HepG2 (cell line): ENCODE measurements around the gene TTC9. TPM values are rescaled to one million over a fixed set of nuclear protein-coding genes. Genes with fewer than 3 reads are reported as not detected.

ENCODE experiments used
- ATAC-seq: fragments of 200-7000 bp; cut with Tn5 transposase; 3 replicates; pipeline ENCODE4 v1.9.1; 2020; ENCODE audit warnings: mild to moderate bottlenecking, moderate library complexity
- BruUV-seq: library from RNA; stranded (reverse); fragments of 400-500 nt; replicated peaks from 2 replicates; lab custom pipeline; 2021; lab: Mats Ljungman, UMichigan
- CTCF ChIA-PET: fragments of 300-600 bp; formaldehyde crosslinking; extraction: SDS; loops from one replicate; lab custom pipeline; 2021; ENCODE audit warnings: low total read pairs, inconsistent platforms, low intra/inter-chr PET ratio; lab: Yijun Ruan, JAX
- POLR2A ChIA-PET: fragments of 350-600 bp; sonication (Branson Sonifier 250); formaldehyde crosslinking; loops from one replicate; lab custom pipeline; 2020; ENCODE audit warnings: antibody characterized with exemption, inconsistent platforms; lab: Yijun Ruan, JAX
- DNase-seq: peaks from one replicate; pipeline ENCODE4 v3.0.0-alpha.2; 2015; ENCODE audit warnings: low spot score
- FAIRE-seq: peaks from 3 replicates; lab custom pipeline; 2011; peaks lifted over from hg19 to GRCh38; lab: Jason Lieb, UNC
- H2AFZ ChIP-seq: one replicate; pipeline ENCODE4 v1.6.1; 2011; ENCODE audit warnings: low read length, inconsistent platforms
- H3K27ac ChIP-seq: fragments of 300-600 bp; 3 replicates; pipeline ENCODE4 v1.8.0; 2011; ENCODE audit warnings: mixed run types, mild to moderate bottlenecking, mixed read lengths, low read length, inconsistent platforms; ENCODE audit not compliant: insufficient read depth; ENCODE audit errors: extremely low read length
- H3K27me3 ChIP-seq, 2 experiments: fragments of 200-600 bp in 1 of 2; 2 replicates in 1 of 2; 3 replicates in 1 of 2; pipeline versions ENCODE4 v1.6.0 to v1.8.0; 2011; ENCODE audit warnings: low read length in 2 of 2, mild to moderate bottlenecking in 2 of 2, moderate library complexity in 2 of 2, inconsistent platforms in 1 of 2; ENCODE audit not compliant: insufficient read depth in 2 of 2, control insufficient read depth in 1 of 2
- H3K36me3 ChIP-seq, 2 experiments: fragments of 200-600 bp in 1 of 2; replicated peaks in 1 of 2; 2 replicates in 1 of 2; 3 replicates in 1 of 2; pipeline versions ENCODE4 v1.5.1 to v1.8.0; 2011; ENCODE audit warnings: low read length in 2 of 2, inconsistent platforms in 1 of 2; ENCODE audit not compliant: insufficient read depth in 2 of 2, control insufficient read depth in 1 of 2
- H3K4me1 ChIP-seq: 2 replicates; pipeline ENCODE4 v1.5.1; 2012; ENCODE audit warnings: low read length, inconsistent platforms; ENCODE audit not compliant: insufficient read depth
- H3K4me2 ChIP-seq: 2 replicates; pipeline ENCODE4 v1.6.0; 2011; ENCODE audit warnings: low read depth, low read length, inconsistent platforms
- H3K4me3 ChIP-seq, 3 experiments: fragments of 200-600 bp in 1 of 3; sonication (generic), shearing (Covaris generic) in 1 of 3; replicated peaks in 1 of 3; 2 replicates each; pipeline ENCODE4 v1.5.1; 2011 to 2016; ENCODE audit warnings: low read length in 3 of 3, inconsistent platforms in 2 of 3, low read depth in 2 of 3, mild to moderate bottlenecking in 2 of 3, control low read depth in 1 of 3, mixed read lengths in 1 of 3; ENCODE audit not compliant: insufficient read depth in 1 of 3
- H3K79me2 ChIP-seq: one replicate; pipeline ENCODE4 v1.6.1; 2011; ENCODE audit warnings: low read length, inconsistent platforms; ENCODE audit not compliant: insufficient read depth
- H3K9ac ChIP-seq: 2 replicates; pipeline ENCODE4 v1.6.0; 2011; ENCODE audit warnings: mild to moderate bottlenecking, low read depth, low read length, inconsistent platforms; ENCODE audit not compliant: insufficient read depth
- H3K9me3 ChIP-seq: 2 replicates; pipeline ENCODE4 v1.5.1; 2012; ENCODE audit warnings: mild to moderate bottlenecking, low read length
- H4K20me1 ChIP-seq: 2 replicates; pipeline ENCODE4 v1.6.0; 2011; ENCODE audit warnings: inconsistent platforms, mild to moderate bottlenecking, low read length, moderate library complexity; ENCODE audit not compliant: insufficient read depth
- BORCS8-MEF2B ChIP-seq: sonication (generic); formaldehyde crosslinking; IDR thresholded peaks from 2 replicates; pipeline ENCODE4 v1.8.0; 2022; ENCODE audit warnings: mild to moderate bottlenecking, missing genetic modification reagents
- ETV5 ChIP-seq: IDR thresholded peaks from 2 replicates; pipeline ENCODE4 v1.6.1; 2018; ENCODE audit warnings: missing biosample characterization, missing genetic modification reagents, inconsistent platforms, borderline replicate concordance
- FOSL2 ChIP-seq: sonication (generic); formaldehyde crosslinking; IDR thresholded peaks from 2 replicates; pipeline ENCODE4 v1.4.0; 2020; ENCODE audit warnings: missing genetic modification reagents
- GABPA ChIP-seq, 2 experiments: IDR thresholded peaks; 2 replicates each; pipeline ENCODE4 v1.6.1; 2011 to 2016; ENCODE audit warnings: low read depth in 2 of 2, low read length in 1 of 2, missing biosample characterization in 1 of 2, missing genetic modification characterization in 1 of 2
- GTF3A ChIP-seq: sonication (generic); formaldehyde crosslinking; conservative IDR thresholded peaks from 2 replicates; pipeline ENCODE4 v1.4.0; 2020; ENCODE audit warnings: mild to moderate bottlenecking, missing genetic modification reagents
- HOXA5 ChIP-seq: sonication (generic); formaldehyde crosslinking; IDR thresholded peaks from 2 replicates; pipeline ENCODE4 v1.4.0; 2020; ENCODE audit warnings: missing genetic modification reagents
- PITX1 ChIP-seq: sonication (generic); formaldehyde crosslinking; IDR thresholded peaks from 2 replicates; pipeline ENCODE4 v1.5.1; 2020; ENCODE audit warnings: mild to moderate bottlenecking, missing genetic modification reagents
- SOX13 ChIP-seq, 3 experiments: fragments of 450-650 bp in 1 of 3; sonication (generic) in 1 of 3; formaldehyde crosslinking in 1 of 3; IDR thresholded peaks in 2 of 3; conservative IDR thresholded peaks in 1 of 3; 2 replicates each; pipeline versions ENCODE4 v1.5.0 to v1.6.1; 2016 to 2020; ENCODE audit warnings: antibody characterized with exemption in 1 of 3, mild to moderate bottlenecking in 1 of 3, missing compliant biosample characterization in 1 of 3, missing genetic modification reagents in 1 of 3, moderate library complexity in 1 of 3
- SP5 ChIP-seq: IDR thresholded peaks from 2 replicates; pipeline ENCODE4 v1.6.1; 2016; ENCODE audit warnings: low read depth, borderline replicate concordance
- THYN1 ChIP-seq: sonication (generic); formaldehyde crosslinking; IDR thresholded peaks from 2 replicates; pipeline ENCODE4 v1.8.1; 2023; ENCODE audit warnings: low read depth, mild to moderate bottlenecking, moderate library complexity, missing genetic modification reagents, borderline replicate concordance
- TOPORS ChIP-seq: sonication (generic); formaldehyde crosslinking; IDR thresholded peaks from 2 replicates; pipeline ENCODE4 v1.8.0; 2023; ENCODE audit warnings: mild to moderate bottlenecking, missing genetic modification reagents
- XRCC5 ChIP-seq: fragments of 200-400 bp; formaldehyde crosslinking; optimal IDR thresholded peaks from 2 replicates; pipeline ENCODE3; 2017; ENCODE audit warnings: mild to moderate bottlenecking, low read length
- WGBS: methylation state at CpG from one replicate; pipeline ENCODE4 v1.1.6; 2017; ENCODE audit warnings: low lambda C conversion rate; 5-methylcytosine and 5-hydroxymethylcytosine counted together
- in situ Hi-C: cut with HindIII; loops from 2 replicates; pipeline ENCODE4 v1.10.0; 2017; ENCODE audit warnings: low pct_unique_long_range_greater_than_20kb; ENCODE audit not compliant: extremely low pct_ligation_motif_present
- intact Hi-C: fragments of 100-400 bp; cut with micrococcal nuclease; formaldehyde crosslinking; loops from one replicate; pipeline ENCODE4 v1.10.0; 2022; ENCODE audit not compliant: unreplicated experiment
- polyA plus RNA-seq, 8 experiments: library from polyadenylated mRNA; depleted of rRNA in 3 of 8; stranded (reverse) in 7 of 8; unstranded in 1 of 8; fragments of >200 nt; fragmentation: Illumina TruSeq in 4 of 8; extraction: Trizol in 4 of 8; gene quantifications; 2 replicates each; pipeline versions ENCODE4 v1.2.1 to v1.2.3, GENCODE V29; 2011 to 2016; ENCODE audit warnings: low read depth in 4 of 8, missing spikeins in 1 of 8, mixed read lengths in 1 of 8; ENCODE audit not compliant: insufficient read depth in 1 of 8
- total RNA-seq, 5 experiments: library from RNA; depleted of rRNA; stranded (reverse); fragments of >200 nt; fragmentation: Illumina TruSeq; extraction: Trizol; gene quantifications; 2 replicates each; pipeline ENCODE4 v1.2.3, GENCODE V29; 2016; ENCODE audit warnings: low read depth in 1 of 5
- TF ChIP-seq, protein P1 (sequence below): sonication (generic); formaldehyde crosslinking; IDR thresholded peaks from 2 replicates; pipeline ENCODE4 v1.5.1; 2020; ENCODE audit warnings: mild to moderate bottlenecking, missing genetic modification reagents, moderate library complexity
- TF ChIP-seq, protein P2 (sequence below): sonication (generic); formaldehyde crosslinking; conservative IDR thresholded peaks from 2 replicates; pipeline ENCODE4 v1.4.0; 2020; ENCODE audit warnings: missing genetic modification reagents
- TF ChIP-seq, protein P3 (sequence below): sonication (generic); formaldehyde crosslinking; IDR thresholded peaks from 2 replicates; pipeline ENCODE4 v1.4.0; 2020; ENCODE audit warnings: mild to moderate bottlenecking, missing genetic modification reagents, borderline replicate concordance

Gene TTC9
- total and polyA plus RNA-seq, 2 of the 13 experiments (the other 11 are each of a cell fraction or from before 2014, with no cell fraction given) = 0.13 to 0.30 TPM

DNA sequence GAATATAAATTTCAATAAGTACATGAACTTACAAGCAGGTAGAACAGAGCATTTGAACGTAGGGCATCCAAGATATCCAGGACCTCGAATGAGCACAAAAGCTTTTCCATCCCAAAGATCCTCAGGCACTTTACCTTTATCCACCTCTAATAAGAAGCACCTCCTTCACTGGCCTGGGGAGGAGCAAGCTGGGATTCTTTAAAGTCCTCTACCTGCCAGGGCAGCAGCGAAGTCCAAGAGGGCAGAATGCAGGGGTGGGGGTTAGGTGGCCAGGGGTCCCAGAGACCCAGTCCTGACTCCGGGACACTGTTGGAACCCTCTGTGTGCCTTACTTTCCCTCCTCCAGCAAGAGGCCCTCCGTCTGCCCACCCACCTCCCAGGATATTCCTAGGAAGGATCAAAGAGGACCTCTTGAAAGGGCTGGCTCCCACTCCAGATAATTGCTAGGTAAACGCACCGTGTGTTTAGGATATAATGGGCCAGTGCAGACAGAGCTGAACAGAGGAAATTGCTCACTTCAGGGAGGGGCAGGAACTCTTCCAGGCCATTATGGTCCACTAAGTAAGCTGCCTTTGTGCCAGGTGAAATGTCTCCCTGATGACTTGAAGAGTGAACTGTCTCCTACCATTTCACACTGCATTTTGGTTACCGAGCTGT lies 68.1 kb downstream of the TTC9 start:
- H3K4me1 ChIP-seq = peaks cover 60% of the 10 kb centered on the region
- peaks cover 0 to 2% of the 10 kb centered on the region in 2 experiments; a peak in 1 of 5 replicates for H3K27me3 ChIP-seq
- peak; percentile 30 for FAIRE-seq
- H2AFZ ChIP-seq = no peak overlapping the region
- no peaks in the 10 kb centered on the region for H4K20me1 ChIP-seq
- ChIA-PET POLR2A (interaction anchor here (0.7 kb wide), 1 partner anchor 181 kb away, joined by 3 read pairs; no protein-coding TSS in a partner anchor), CTCF (no interaction called here)
- in situ Hi-C loops (loop anchor here (5.0 kb wide), 1 partner anchor 68 kb away; the partner anchor contains the start of gene TTC9), intact Hi-C loops (no loop called here)
- H3K4me3 ChIP-seq = peak overlapping the region; percentile 4 to 44 (median 43); a peak in 4 of 6 replicates
- H3K79me2 ChIP-seq = no peaks in the 10 kb centered on the region
- 0 out of 2 replicates have a peak overlapping the region, but pooled peaks have one; percentile 13 for H3K9ac ChIP-seq
- H3K27ac ChIP-seq = no peak overlapping the region
- peak; percentile 48 for ATAC-seq
- peak overlapping the region; percentile 74 for H3K4me2 ChIP-seq
- no peaks in the 10 kb centered on the region for H3K9me3 ChIP-seq
- peak; percentile 77 for DNase-seq
- H3K36me3 ChIP-seq = no peaks in the 10 kb centered on the region
- BruUV-seq = no TSS peak
- 2% methylated on average over 5 of the region's 8 CpGs for WGBS
- TF ChIP-seq PITX1 (no peak), ETV5 (CRISPR knock-in tag) (peak; percentile 25; the same call in 1 of the 2 replicates), HOXA5 (CRISPR knock-in tag) (no peak), TOPORS (no peak), GABPA (IDR thresholded peaks at IDR 0.05; ENCODE audit: low read depth, low read length) (no peak), GABPA (CRISPR knock-in tag; IDR thresholded peaks at IDR 0.05; ENCODE audit: low read depth) (no peak), THYN1 (CRISPR knock-in tag) (no peak), SP5 (peak; percentile 50; the same call in 1 of the 2 replicates), XRCC5 (peak; percentile 13), BORCS8-MEF2B (no peak), SOX13 (IDR thresholded peaks at IDR 0.05) (no peak), SOX13 (CRISPR knock-in tag; conservative IDR thresholded peaks at IDR 0.05 in 1 of 2, IDR thresholded peaks at IDR 0.05 in 1 of 2) (peak in 1 of 2 experiments; percentile 48; a peak in 1 of 4 replicates), FOSL2 (CRISPR knock-in tag) (peak; percentile 62), GTF3A (CRISPR knock-in tag) (no peak)
- TF ChIP-seq, protein P1, sequence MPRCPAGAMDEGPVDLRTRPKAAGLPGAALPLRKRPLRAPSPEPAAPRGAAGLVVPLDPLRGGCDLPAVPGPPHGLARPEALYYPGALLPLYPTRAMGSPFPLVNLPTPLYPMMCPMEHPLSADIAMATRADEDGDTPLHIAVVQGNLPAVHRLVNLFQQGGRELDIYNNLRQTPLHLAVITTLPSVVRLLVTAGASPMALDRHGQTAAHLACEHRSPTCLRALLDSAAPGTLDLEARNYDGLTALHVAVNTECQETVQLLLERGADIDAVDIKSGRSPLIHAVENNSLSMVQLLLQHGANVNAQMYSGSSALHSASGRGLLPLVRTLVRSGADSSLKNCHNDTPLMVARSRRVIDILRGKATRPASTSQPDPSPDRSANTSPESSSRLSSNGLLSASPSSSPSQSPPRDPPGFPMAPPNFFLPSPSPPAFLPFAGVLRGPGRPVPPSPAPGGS (CRISPR knock-in tag) = no peak
- TF ChIP-seq, protein P2, sequence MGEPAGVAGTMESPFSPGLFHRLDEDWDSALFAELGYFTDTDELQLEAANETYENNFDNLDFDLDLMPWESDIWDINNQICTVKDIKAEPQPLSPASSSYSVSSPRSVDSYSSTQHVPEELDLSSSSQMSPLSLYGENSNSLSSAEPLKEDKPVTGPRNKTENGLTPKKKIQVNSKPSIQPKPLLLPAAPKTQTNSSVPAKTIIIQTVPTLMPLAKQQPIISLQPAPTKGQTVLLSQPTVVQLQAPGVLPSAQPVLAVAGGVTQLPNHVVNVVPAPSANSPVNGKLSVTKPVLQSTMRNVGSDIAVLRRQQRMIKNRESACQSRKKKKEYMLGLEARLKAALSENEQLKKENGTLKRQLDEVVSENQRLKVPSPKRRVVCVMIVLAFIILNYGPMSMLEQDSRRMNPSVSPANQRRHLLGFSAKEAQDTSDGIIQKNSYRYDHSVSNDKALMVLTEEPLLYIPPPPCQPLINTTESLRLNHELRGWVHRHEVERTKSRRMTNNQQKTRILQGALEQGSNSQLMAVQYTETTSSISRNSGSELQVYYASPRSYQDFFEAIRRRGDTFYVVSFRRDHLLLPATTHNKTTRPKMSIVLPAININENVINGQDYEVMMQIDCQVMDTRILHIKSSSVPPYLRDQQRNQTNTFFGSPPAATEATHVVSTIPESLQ (CRISPR knock-in tag) = no peak
- TF ChIP-seq, protein P3, sequence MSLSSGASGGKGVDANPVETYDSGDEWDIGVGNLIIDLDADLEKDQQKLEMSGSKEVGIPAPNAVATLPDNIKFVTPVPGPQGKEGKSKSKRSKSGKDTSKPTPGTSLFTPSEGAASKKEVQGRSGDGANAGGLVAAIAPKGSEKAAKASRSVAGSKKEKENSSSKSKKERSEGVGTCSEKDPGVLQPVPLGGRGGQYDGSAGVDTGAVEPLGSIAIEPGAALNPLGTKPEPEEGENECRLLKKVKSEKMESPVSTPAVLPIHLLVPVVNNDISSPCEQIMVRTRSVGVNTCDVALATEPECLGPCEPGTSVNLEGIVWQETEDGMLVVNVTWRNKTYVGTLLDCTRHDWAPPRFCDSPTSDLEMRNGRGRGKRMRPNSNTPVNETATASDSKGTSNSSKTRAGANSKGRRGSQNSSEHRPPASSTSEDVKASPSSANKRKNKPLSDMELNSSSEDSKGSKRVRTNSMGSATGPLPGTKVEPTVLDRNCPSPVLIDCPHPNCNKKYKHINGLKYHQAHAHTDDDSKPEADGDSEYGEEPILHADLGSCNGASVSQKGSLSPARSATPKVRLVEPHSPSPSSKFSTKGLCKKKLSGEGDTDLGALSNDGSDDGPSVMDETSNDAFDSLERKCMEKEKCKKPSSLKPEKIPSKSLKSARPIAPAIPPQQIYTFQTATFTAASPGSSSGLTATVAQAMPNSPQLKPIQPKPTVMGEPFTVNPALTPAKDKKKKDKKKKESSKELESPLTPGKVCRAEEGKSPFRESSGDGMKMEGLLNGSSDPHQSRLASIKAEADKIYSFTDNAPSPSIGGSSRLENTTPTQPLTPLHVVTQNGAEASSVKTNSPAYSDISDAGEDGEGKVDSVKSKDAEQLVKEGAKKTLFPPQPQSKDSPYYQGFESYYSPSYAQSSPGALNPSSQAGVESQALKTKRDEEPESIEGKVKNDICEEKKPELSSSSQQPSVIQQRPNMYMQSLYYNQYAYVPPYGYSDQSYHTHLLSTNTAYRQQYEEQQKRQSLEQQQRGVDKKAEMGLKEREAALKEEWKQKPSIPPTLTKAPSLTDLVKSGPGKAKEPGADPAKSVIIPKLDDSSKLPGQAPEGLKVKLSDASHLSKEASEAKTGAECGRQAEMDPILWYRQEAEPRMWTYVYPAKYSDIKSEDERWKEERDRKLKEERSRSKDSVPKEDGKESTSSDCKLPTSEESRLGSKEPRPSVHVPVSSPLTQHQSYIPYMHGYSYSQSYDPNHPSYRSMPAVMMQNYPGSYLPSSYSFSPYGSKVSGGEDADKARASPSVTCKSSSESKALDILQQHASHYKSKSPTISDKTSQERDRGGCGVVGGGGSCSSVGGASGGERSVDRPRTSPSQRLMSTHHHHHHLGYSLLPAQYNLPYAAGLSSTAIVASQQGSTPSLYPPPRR (CRISPR knock-in tag) = 0 out of 2 replicates have a peak, but pooled peaks have one; percentile 44
